Thoracic aorta (tissue), 2 donors: Measurements from ENCODE around the gene MAML3. TPM values are rescaled to one million over a fixed set of nuclear protein-coding genes. Genes with fewer than 3 reads are reported as not detected.

ENCODE experiments used
- ATAC-seq: fragments of 150-250 bp; one replicate; pipeline ENCODE4 v1.8.0; 2017; ENCODE audit warnings: low read depth; ENCODE audit not compliant: insufficient number of reproducible peaks, low FRiP score
- DNase-seq: peaks from one replicate; pipeline ENCODE4 v3.0.0-alpha.2; 2020; ENCODE audit warnings: low spot score
- H3K27ac ChIP-seq, 2 donors: fragments of 200-600 bp; sonication (generic); 1 replicate in 1 of 2; 2 replicates in 1 of 2; pipeline ENCODE4 v1.5.1; 2016; ENCODE audit warnings: mild to moderate bottlenecking in 2 of 2, moderate library complexity in 2 of 2
- H3K27me3 ChIP-seq: fragments of 200-600 bp; sonication (generic); replicated peaks from 2 replicates; pipeline ENCODE4 v1.6.0; 2016; ENCODE audit warnings: mild to moderate bottlenecking; ENCODE audit not compliant: insufficient read depth
- H3K36me3 ChIP-seq: fragments of 200-600 bp; sonication (generic); one replicate; pipeline ENCODE4 v1.5.1; 2016
- H3K4me1 ChIP-seq, 2 donors: fragments of 200-600 bp; sonication (generic); 1 replicate in 1 of 2; 2 replicates in 1 of 2; pipeline versions ENCODE4 v1.5.1 to v1.6.0; 2016; ENCODE audit warnings: low read depth in 2 of 2, mild to moderate bottlenecking in 1 of 2; ENCODE audit not compliant: control insufficient read depth in 1 of 2
- H3K4me3 ChIP-seq: fragments of 200-600 bp; sonication (generic); 2 replicates; pipeline ENCODE4 v1.5.1; 2016; ENCODE audit warnings: mild to moderate bottlenecking
- H3K9me3 ChIP-seq: fragments of 200-600 bp; sonication (generic); 2 replicates; pipeline ENCODE4 v1.5.1; 2016
- total RNA-seq, 2 donors: library from RNA; depleted of rRNA; stranded (reverse); fragments of >200 nt; gene quantifications; one replicate each; pipeline versions ENCODE4 v1.1.0 to v1.2.3, GENCODE V29; 2016
- TF ChIP-seq, protein P1 (sequence below): fragments of 200-600 bp; sonication (generic); IDR thresholded peaks from one replicate; pipeline ENCODE4 v1.5.1; 2019; ENCODE audit warnings: antibody characterized with exemption

The MAML3 gene
- total RNA-seq, 2 donors from 2014 or later: 7.3 to 14.1 TPM

DNA sequence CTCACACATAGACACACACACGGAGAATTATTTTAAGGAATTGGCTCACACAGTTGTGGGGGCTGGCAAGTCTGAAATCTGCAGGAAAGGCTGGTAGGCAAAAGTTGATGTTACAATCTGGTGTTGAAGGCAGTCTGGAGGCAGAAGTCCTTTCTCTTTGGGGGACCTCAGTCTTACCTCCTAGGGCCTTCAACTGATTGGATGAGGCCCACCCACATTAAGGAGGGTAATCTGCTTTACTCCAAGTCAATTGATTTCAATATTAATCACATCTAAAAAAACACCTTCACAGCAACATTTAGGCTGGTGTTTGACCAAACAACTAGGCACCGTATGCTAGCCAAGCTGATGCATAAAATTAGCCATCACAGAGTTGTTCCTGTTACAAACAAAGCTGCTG is 477.6 kb downstream of the MAML3 start:
- ATAC-seq (no peak), DNase-seq (no peak)
- Histone ChIP-seq H3K4me3 (no peak overlapping the region), H3K4me1 (no peaks in the 10 kb centered on the region), H3K36me3 (no peaks in the 10 kb centered on the region), H3K9me3 (no peaks in the 10 kb centered on the region), H3K27ac (no peak overlapping the region), H3K27me3 (no peaks in the 10 kb centered on the region)
- TF ChIP-seq, protein P1, sequence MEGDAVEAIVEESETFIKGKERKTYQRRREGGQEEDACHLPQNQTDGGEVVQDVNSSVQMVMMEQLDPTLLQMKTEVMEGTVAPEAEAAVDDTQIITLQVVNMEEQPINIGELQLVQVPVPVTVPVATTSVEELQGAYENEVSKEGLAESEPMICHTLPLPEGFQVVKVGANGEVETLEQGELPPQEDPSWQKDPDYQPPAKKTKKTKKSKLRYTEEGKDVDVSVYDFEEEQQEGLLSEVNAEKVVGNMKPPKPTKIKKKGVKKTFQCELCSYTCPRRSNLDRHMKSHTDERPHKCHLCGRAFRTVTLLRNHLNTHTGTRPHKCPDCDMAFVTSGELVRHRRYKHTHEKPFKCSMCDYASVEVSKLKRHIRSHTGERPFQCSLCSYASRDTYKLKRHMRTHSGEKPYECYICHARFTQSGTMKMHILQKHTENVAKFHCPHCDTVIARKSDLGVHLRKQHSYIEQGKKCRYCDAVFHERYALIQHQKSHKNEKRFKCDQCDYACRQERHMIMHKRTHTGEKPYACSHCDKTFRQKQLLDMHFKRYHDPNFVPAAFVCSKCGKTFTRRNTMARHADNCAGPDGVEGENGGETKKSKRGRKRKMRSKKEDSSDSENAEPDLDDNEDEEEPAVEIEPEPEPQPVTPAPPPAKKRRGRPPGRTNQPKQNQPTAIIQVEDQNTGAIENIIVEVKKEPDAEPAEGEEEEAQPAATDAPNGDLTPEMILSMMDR: no peak

DNA sequence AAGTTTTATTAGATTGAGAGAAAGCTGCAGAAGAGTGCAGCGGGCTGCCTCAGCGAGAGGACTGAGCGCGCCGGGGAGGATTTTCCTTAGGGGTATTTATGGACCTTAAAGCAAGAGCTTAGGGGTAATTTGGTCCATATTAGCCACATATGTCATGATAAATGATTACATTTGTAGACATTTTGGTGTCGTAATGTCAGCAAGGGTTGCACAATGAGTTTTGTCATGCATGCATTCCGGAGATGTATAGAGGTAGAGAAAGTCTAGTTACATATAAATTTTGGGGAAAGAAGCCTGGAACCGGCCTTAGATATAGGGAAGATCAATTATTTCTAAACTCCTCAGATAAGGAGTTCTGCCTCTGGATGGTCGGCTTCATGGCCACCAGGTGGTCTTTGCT is 478.3 kb downstream of the MAML3 start:
- no peaks in the 10 kb centered on the region for H3K27me3 ChIP-seq
- ATAC-seq (no peak), DNase-seq (no peak)
- H3K4me3 ChIP-seq: no peak overlapping the region
- no peaks in the 10 kb centered on the region for H3K36me3 ChIP-seq
- H3K4me1 ChIP-seq: no peaks in the 10 kb centered on the region
- no peaks in the 10 kb centered on the region for H3K9me3 ChIP-seq
- TF ChIP-seq, protein P1: no peak
- H3K27ac ChIP-seq: no peak overlapping the region

DNA sequence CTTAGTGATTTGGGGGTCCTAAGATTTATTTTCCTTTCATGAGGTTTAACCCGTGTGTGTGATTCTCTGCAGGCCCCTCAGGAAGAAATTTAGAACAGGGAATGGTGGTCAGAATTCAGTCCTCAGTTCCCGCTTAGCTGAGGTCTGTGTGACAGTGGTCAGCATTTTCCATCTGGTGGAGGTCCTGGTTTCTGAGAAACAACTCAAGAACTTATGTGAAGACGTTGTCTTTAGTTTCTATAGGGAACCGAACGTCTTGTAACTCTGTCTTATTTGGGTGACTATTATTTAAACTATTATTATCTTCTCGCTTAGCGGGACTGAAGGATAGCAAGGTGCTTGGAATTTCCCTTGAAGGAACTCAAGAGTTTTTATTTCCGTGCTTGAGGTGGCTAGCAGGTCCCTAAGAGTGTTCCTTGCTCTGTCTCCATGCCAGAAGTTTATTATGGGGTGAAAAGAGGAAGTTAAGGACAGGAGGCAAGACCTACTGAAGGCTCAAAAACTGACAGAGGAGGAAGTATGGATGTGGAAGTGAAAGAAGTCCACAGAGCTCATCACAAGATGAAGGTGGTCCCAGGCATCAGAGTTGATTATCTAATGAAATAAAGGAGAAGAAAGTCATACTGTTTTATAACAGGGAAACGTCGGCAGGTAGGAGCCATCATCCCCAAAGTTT is 479.0 kb downstream of the MAML3 start:
- H3K4me3 ChIP-seq: no peak overlapping the region
- H3K36me3 ChIP-seq: no peaks in the 10 kb centered on the region
- TF ChIP-seq, protein P1: no peak
- H3K27me3 ChIP-seq: no peaks in the 10 kb centered on the region
- H3K27ac ChIP-seq: no peak overlapping the region
- DNase-seq: no peak
- no peaks in the 10 kb centered on the region for H3K4me1 ChIP-seq
- no peaks in the 10 kb centered on the region for H3K9me3 ChIP-seq
- peak; percentile 57 for ATAC-seq

DNA sequence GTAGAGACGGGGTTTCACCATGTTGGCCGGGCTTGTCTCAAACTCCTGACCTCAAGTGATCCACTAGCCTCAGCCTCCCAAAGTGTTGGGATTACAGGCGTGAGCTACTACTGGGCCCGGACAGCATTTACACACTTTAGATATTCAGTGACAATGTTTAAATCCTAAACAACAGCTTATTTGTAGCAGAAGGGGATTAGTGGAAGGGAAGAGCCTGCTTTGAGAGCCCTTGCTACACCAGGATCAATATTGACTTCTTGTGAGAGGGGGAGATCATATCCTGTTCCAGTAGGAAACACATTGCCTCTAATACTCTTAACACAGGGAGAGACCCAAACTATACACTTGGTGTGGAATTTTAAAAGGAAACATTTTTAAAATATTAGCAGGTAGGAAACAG is 481.3 kb downstream of the MAML3 start:
- no peak for ATAC-seq
- Histone ChIP-seq H3K4me3 (no peak overlapping the region), H3K27me3 (no peaks in the 10 kb centered on the region), H3K4me1 (no peaks in the 10 kb centered on the region), H3K36me3 (no peaks in the 10 kb centered on the region), H3K27ac (no peak overlapping the region), H3K9me3 (no peaks in the 10 kb centered on the region)
- DNase-seq: no peak
- TF ChIP-seq, protein P1: no peak

DNA sequence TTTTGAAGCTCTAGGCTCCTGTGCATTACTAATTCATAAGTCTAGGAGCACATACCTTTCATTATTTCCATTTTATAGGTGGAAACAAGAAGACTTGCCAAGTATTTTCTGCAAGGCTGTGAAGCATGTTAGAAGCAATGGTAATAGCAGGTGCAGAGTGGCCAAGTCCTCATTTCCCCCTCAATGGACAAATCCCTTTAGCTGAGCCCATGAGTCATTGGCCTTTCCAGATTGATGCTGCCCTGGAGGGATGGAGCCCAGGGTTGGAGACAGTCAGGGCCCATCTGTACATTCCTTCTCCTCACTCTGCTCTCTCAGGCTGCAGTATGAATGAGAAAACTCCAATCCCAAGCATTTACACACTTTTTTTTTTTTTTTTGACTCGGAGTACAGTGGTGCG is 481.8 kb downstream of the MAML3 start:
- H3K27me3 ChIP-seq: no peaks in the 10 kb centered on the region
- no peaks in the 10 kb centered on the region for H3K9me3 ChIP-seq
- no peak overlapping the region for H3K4me3 ChIP-seq
- H3K36me3 ChIP-seq: no peaks in the 10 kb centered on the region
- TF ChIP-seq, protein P1: no peak
- peaks cover 0 to 3% of the 10 kb centered on the region in 2 donors for H3K4me1 ChIP-seq
- ATAC-seq (no peak), DNase-seq (no peak)
- H3K27ac ChIP-seq: no peak overlapping the region
